ENCODE data around the gene BEGAIN.

The BEGAIN gene

DNA sequence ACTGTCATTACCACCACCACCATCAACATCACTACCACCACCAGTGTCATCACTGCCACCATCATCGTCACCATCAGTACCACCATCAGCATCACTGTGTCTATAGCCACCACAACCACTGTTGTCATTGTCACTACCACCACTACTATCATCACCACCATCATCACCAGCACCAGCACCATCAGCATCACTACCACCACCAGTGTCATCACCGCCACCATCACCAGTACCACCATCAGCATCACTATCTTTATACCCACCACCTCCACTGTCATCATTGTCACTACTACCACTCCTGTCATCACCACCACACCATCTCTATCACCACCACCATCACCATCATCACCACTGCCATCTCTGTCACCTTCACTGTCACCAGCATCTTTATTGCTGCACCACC, 60.6 kb downstream of the BEGAIN start:
- TF ChIP-seq, protein P1, sequence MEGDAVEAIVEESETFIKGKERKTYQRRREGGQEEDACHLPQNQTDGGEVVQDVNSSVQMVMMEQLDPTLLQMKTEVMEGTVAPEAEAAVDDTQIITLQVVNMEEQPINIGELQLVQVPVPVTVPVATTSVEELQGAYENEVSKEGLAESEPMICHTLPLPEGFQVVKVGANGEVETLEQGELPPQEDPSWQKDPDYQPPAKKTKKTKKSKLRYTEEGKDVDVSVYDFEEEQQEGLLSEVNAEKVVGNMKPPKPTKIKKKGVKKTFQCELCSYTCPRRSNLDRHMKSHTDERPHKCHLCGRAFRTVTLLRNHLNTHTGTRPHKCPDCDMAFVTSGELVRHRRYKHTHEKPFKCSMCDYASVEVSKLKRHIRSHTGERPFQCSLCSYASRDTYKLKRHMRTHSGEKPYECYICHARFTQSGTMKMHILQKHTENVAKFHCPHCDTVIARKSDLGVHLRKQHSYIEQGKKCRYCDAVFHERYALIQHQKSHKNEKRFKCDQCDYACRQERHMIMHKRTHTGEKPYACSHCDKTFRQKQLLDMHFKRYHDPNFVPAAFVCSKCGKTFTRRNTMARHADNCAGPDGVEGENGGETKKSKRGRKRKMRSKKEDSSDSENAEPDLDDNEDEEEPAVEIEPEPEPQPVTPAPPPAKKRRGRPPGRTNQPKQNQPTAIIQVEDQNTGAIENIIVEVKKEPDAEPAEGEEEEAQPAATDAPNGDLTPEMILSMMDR (IDR thresholded peaks at IDR 0.05; ENCODE audit: low read depth, low read length), result no peak
- DNase-seq (ENCODE audit: extremely low read depth, low read depth), result no peak

DNA sequence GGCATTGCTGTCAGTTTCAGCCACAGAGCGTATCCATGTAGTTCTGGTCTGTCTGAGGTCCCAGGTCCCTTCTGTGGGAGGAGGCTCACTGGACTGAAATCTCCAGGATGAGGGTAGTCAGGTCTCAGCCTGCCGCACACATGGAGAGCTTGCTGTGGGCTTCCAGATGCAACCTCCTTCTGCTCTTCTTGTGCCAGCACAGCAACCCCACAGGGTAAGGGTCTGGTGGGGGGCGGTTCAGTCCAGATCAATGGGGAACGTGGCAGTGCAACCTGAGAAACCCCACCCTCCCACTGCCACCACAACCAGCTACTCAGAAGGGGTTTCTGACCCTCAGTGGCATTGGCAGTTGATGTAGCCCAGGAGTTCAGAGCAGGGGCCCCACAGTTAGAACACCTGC, 61.2 kb downstream of the BEGAIN start:
- TF ChIP-seq, protein P1 (IDR thresholded peaks at IDR 0.05; ENCODE audit: low read depth, low read length), result no peak
- DNase-seq (ENCODE audit: extremely low read depth, low read depth), result no peak

DNA sequence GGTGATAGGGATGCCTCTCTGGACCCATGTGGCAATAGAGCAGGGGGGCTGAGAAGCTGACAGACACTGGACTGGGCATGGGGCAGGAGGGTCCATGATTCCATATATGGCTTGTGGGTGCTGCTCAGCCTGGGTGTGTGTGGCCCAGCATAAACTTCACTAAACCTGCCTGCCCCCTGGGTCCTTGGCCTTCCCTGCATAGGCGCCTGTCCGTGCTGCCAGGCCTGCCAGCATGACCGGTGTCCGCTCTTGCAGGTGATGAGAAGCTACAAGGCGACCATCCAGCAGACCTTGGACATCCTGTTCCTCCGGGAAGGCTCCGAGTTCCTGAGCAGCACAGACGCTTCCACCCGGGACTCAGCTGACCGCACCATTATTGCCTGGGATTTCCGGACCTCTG, 61.6 kb downstream of the BEGAIN start:
- TF ChIP-seq, protein P1 (IDR thresholded peaks at IDR 0.05; ENCODE audit: low read depth, low read length), result no peak
- DNase-seq (ENCODE audit: extremely low read depth, low read depth), result no peak

DNA sequence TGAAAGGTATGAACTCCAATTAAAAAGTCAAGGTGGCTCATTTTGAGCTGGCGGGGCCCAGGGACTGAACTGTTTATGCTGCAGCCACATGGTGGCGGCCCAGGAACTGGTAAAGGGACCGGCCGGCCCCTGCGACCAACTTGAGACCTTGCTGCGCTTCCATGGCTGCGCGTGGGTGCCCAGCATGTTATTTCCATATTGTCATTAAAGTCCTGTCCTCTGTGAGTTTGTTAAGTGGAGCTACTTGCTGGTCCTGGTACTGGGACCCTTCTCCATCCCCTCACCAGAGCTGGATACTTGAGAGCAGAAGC, 62.3 kb downstream of the BEGAIN start:
- no peak for DNase-seq (ENCODE audit: extremely low read depth, low read depth)
- TF ChIP-seq, protein P1 (IDR thresholded peaks at IDR 0.05; ENCODE audit: low read depth, low read length), result no peak

DNA sequence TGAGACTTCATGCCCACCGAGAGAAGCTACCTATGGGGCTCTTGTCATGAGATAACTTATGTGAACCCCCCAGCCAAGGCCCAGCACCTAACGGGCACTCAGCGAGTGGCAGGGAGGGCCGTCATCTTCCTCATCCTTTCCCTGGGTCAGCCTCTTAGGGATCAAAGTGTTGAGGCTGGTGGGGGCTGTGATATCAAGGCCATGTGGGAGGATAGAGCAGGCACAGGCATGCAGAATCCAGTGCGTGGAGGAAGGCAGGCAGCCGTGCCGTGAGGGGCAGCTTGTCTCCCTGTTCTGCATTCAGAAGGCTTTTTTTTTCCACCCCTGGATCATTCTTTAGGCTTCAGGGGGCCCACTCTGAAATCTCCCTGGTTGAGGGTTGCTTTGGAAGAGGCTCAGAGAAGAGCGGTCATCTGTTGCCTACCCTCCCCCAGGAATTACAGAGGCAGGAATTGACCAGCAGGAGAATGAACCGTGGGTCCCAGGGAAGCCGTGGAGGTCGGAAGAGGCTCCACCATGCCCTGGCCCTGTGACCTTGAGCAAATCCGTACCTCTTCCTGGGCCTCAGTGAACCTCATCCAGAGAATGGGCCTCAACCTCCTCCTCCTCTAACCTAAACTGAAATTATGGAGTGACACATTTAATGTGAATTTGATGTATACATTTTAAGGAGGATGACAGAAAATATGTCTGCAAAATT, 62.8 kb downstream of the BEGAIN start:
- DNase-seq (ENCODE audit: extremely low read depth, low read depth), result no peak
- TF ChIP-seq, protein P1 (IDR thresholded peaks at IDR 0.05; ENCODE audit: low read depth, low read length), result no peak

DNA sequence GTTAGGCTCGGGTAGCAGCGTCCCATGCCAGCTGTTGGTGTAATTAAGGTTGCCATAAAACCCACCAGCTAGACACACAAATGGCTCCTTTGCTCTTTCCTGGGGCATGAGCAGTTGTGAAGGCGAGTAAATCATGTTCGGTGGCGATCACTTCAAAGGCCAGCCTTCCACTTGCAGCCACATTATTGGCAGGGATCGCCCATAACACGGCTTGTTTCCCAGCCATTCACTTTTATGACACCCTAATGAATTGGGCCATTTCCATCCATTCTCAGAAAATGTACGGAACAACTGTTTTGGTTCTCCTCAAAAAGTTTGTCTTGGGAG, 63.4 kb downstream of the BEGAIN start:
- TF ChIP-seq, protein P1 (IDR thresholded peaks at IDR 0.05; ENCODE audit: low read depth, low read length), result no peak
- no peak for DNase-seq (ENCODE audit: extremely low read depth, low read depth)

DNA sequence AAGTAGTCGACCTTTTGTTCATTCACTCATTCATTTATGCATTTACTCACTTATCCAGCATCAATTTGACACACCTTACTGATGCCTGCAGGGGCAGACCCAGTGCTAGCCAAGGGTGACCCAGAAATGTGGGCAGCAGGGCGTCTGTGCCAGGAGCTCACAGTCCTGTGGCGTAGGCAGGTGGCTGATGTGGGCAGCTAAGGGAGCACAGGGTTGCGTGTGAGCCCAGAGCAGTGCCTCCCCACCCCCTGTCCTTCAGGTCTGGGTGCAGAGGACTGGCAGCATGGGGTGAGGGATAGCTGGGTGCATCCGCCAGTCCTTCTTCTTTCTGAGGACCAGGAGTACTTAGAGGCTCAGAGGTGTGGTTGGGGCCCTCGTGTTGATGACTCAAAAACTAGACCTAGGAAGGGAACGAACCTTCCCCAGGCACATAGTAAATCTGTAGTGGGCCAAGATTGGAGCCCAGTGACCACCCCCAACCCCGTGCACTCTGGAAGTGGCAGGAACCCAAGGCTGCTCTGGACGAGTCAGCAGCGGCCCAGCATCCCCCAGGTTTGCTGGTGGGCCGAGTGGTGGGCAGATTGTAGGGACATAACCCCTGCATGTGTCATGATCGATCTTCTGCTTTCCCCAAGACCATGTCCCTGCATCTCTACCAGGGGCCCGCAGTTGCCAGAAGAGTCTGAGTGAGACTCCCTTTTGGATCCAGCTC, 63.9 kb downstream of the BEGAIN start:
- TF ChIP-seq, protein P1 (IDR thresholded peaks at IDR 0.05; ENCODE audit: low read depth, low read length), result no peak
- no peak for DNase-seq (ENCODE audit: extremely low read depth, low read depth)
